ENCODE measurements around the gene TNS4. TPM values are rescaled to one million over a fixed set of nuclear protein-coding genes. Genes with fewer than 3 reads are reported as not detected.

The TNS4 gene
- total and polyA plus RNA-seq, 4 experiments from 2014 or later = 0.18 to 1.8 (median 0.29) TPM

- Mint-ChIP-seq H3K27me3 (no peaks in the 10 kb centered on the region), H3K36me3 (no peaks in the 10 kb centered on the region), H3K27ac (no peak overlapping the region), H3K4me1 (peaks cover 11 to 24% (median 18%) of the 10 kb centered on the region in 4 donors), H3K9me3 (no peaks in the 10 kb centered on the region), H3K4me3 (no peak overlapping the region)
- intact Hi-C loops (cut with micrococcal nuclease) = no loop called here
- H3K27ac ChIP-seq (ENCODE audit: low read depth, low read length) = no peak overlapping the region
- H3K9me3 ChIP-seq (ENCODE audit: control insufficient read depth in 1 of 2, low read length in 2 of 2) = no peaks in the 10 kb centered on the region
- no peak overlapping the region for H3K4me3 ChIP-seq (ENCODE audit: low read length in 2 of 2)
- ChIA-PET CTCF (ENCODE audit: partially characterized antibody) (interaction anchor here (1.2 kb wide), 1 partner anchor 33 kb away, joined by 3 read pairs; no protein-coding TSS in a partner anchor), POLR2A (ENCODE audit: partially characterized antibody) (interaction anchor here (0.5 kb wide), 1 partner anchor 29 kb away, joined by 3 read pairs; no protein-coding TSS in a partner anchor)
- H3K27me3 ChIP-seq (ENCODE audit: insufficient read depth, low read length) = no peaks in the 10 kb centered on the region
- no peaks in the 10 kb centered on the region for H3K36me3 ChIP-seq (ENCODE audit: insufficient read depth, low read length)
- no peak for DNase-seq
- peaks cover 7% of the 10 kb centered on the region for H3K4me1 ChIP-seq (ENCODE audit: insufficient read depth, low read length)
Measured at GRCh38 chr17:40509626-40510327, 8.4 kb upstream of the TNS4 start.

- POLR2A ChIA-PET (ENCODE audit: partially characterized antibody) = interaction anchor here (1.5 kb wide), 1 partner anchor 10 kb away, joined by 4 read pairs; no protein-coding TSS in a partner anchor
- Histone ChIP-seq H3K27ac (ENCODE audit: low read depth, low read length) (no peak overlapping the region), H3K27me3 (ENCODE audit: insufficient read depth, low read length) (no peaks in the 10 kb centered on the region), H3K4me1 (ENCODE audit: insufficient read depth, low read length) (no peaks in the 10 kb centered on the region), H3K9me3 (ENCODE audit: control insufficient read depth in 1 of 2, low read length in 2 of 2) (no peaks in the 10 kb centered on the region), H3K4me3 (ENCODE audit: low read length in 2 of 2) (no peak overlapping the region), H3K36me3 (ENCODE audit: insufficient read depth, low read length) (no peaks in the 10 kb centered on the region)
- Mint-ChIP-seq H3K4me1 (peaks cover 2 to 7% (median 6%) of the 10 kb centered on the region in 4 donors), H3K9me3 (no peaks in the 10 kb centered on the region), H3K27me3 (no peaks in the 10 kb centered on the region), H3K36me3 (no peaks in the 10 kb centered on the region), H3K4me3 (no peak overlapping the region), H3K27ac (no peak overlapping the region)
- DNase-seq = no peak
- intact Hi-C loops (cut with micrococcal nuclease) = no loop called here
- CTCF ChIA-PET (ENCODE audit: partially characterized antibody) = interaction anchor here (1.1 to 2.2 kb wide), 3 partner anchors 26 to 34 kb away, joined by 3 to 6 read pairs (median 3); no protein-coding TSS in a partner anchor
Measured at GRCh38 chr17:40506786-40507185, 5.4 kb upstream of the TNS4 start.

- Mint-ChIP-seq H3K9me3 (no peaks in the 10 kb centered on the region), H3K4me1 (peaks cover 0 to 5% (median 3%) of the 10 kb centered on the region in 4 donors), H3K4me3 (no peak overlapping the region), H3K27ac (no peak overlapping the region), H3K27me3 (no peaks in the 10 kb centered on the region), H3K36me3 (no peaks in the 10 kb centered on the region)
- intact Hi-C loops (cut with micrococcal nuclease) = no loop called here
- Histone ChIP-seq H3K27ac (ENCODE audit: low read depth, low read length) (no peak overlapping the region), H3K36me3 (ENCODE audit: insufficient read depth, low read length) (no peaks in the 10 kb centered on the region), H3K4me1 (ENCODE audit: insufficient read depth, low read length) (no peaks in the 10 kb centered on the region), H3K9me3 (ENCODE audit: control insufficient read depth in 1 of 2, low read length in 2 of 2) (no peaks in the 10 kb centered on the region), H3K27me3 (ENCODE audit: insufficient read depth, low read length) (no peaks in the 10 kb centered on the region), H3K4me3 (ENCODE audit: low read length in 2 of 2) (no peak overlapping the region)
- DNase-seq = no peak
- CTCF ChIA-PET (ENCODE audit: partially characterized antibody) = interaction anchor here (1.3 kb wide), 1 partner anchor 32 kb away, joined by 3 read pairs; no protein-coding TSS in a partner anchor
- POLR2A ChIA-PET (ENCODE audit: partially characterized antibody) = no interaction called here
Measured at GRCh38 chr17:40503154-40503553, 1.7 kb upstream of the TNS4 start.

- Mint-ChIP-seq H3K4me3 (no peak overlapping the region), H3K4me1 (peaks cover 0 to 5% (median 3%) of the 10 kb centered on the region in 4 donors), H3K27ac (no peak overlapping the region), H3K36me3 (no peaks in the 10 kb centered on the region), H3K27me3 (no peaks in the 10 kb centered on the region), H3K9me3 (no peaks in the 10 kb centered on the region)
- Histone ChIP-seq H3K27me3 (ENCODE audit: insufficient read depth, low read length) (no peaks in the 10 kb centered on the region), H3K36me3 (ENCODE audit: insufficient read depth, low read length) (no peaks in the 10 kb centered on the region), H3K4me3 (ENCODE audit: low read length in 2 of 2) (no peak overlapping the region), H3K27ac (ENCODE audit: low read depth, low read length) (no peak overlapping the region), H3K9me3 (ENCODE audit: control insufficient read depth in 1 of 2, low read length in 2 of 2) (no peaks in the 10 kb centered on the region), H3K4me1 (ENCODE audit: insufficient read depth, low read length) (no peaks in the 10 kb centered on the region)
- intact Hi-C loops (cut with micrococcal nuclease) = no loop called here
- POLR2A ChIA-PET (ENCODE audit: partially characterized antibody) = no interaction called here
- no peak for DNase-seq
- CTCF ChIA-PET (ENCODE audit: partially characterized antibody) = interaction anchor here (1.1 to 1.3 kb wide), 2 partner anchors 20 to 33 kb away, joined by 3 read pairs; no protein-coding TSS in a partner anchor
Measured at GRCh38 chr17:40502716-40503115, 1.3 kb upstream of the TNS4 start.

- no peak for DNase-seq
- Mint-ChIP-seq H3K27me3 (no peaks in the 10 kb centered on the region), H3K9me3 (no peaks in the 10 kb centered on the region), H3K36me3 (no peaks in the 10 kb centered on the region), H3K27ac (no peak overlapping the region), H3K4me1 (peaks cover 0 to 4% (median 2%) of the 10 kb centered on the region in 4 donors), H3K4me3 (no peak overlapping the region)
- no peaks in the 10 kb centered on the region for H3K4me1 ChIP-seq (ENCODE audit: insufficient read depth, low read length)
- H3K4me3 ChIP-seq (ENCODE audit: low read length in 2 of 2) = no peak overlapping the region
- no peaks in the 10 kb centered on the region for H3K36me3 ChIP-seq (ENCODE audit: insufficient read depth, low read length)
- no peaks in the 10 kb centered on the region for H3K27me3 ChIP-seq (ENCODE audit: insufficient read depth, low read length)
- POLR2A ChIA-PET (ENCODE audit: partially characterized antibody) = interaction anchor here (1.4 kb wide), 1 partner anchor 11 kb away, joined by 4 read pairs; no protein-coding TSS in a partner anchor
- no peak overlapping the region for H3K27ac ChIP-seq (ENCODE audit: low read depth, low read length)
- CTCF ChIA-PET (ENCODE audit: partially characterized antibody) = no interaction called here
- H3K9me3 ChIP-seq (ENCODE audit: control insufficient read depth in 1 of 2, low read length in 2 of 2) = no peaks in the 10 kb centered on the region
- intact Hi-C loops (cut with micrococcal nuclease) = no loop called here
Measured at GRCh38 chr17:40500709-40501108, 714 bp downstream of the TNS4 start.

- no peaks in the 10 kb centered on the region for H3K36me3 Mint-ChIP-seq
- H3K4me1 Mint-ChIP-seq = peaks cover 0 to 3% (median under 1%) of the 10 kb centered on the region in 4 donors
- H3K4me1 ChIP-seq (ENCODE audit: insufficient read depth, low read length) = no peaks in the 10 kb centered on the region
- no peak overlapping the region for H3K27ac Mint-ChIP-seq
- no peaks in the 10 kb centered on the region for H3K9me3 Mint-ChIP-seq
- no peaks in the 10 kb centered on the region for H3K36me3 ChIP-seq (ENCODE audit: insufficient read depth, low read length)
- ChIA-PET POLR2A (ENCODE audit: partially characterized antibody) (no interaction called here), CTCF (ENCODE audit: partially characterized antibody) (interaction anchor here (1.0 kb wide), 1 partner anchor 23 kb away, joined by 3 read pairs; no protein-coding TSS in a partner anchor)
- no peak overlapping the region for H3K27ac ChIP-seq (ENCODE audit: low read depth, low read length)
- DNase-seq = no peak
- no peaks in the 10 kb centered on the region for H3K9me3 ChIP-seq (ENCODE audit: control insufficient read depth in 1 of 2, low read length in 2 of 2)
- H3K27me3 ChIP-seq (ENCODE audit: insufficient read depth, low read length) = no peaks in the 10 kb centered on the region
- H3K27me3 Mint-ChIP-seq = no peaks in the 10 kb centered on the region
- H3K4me3 ChIP-seq (ENCODE audit: low read length in 2 of 2) = no peak overlapping the region
- intact Hi-C loops (cut with micrococcal nuclease) = no loop called here
- H3K4me3 Mint-ChIP-seq = no peak overlapping the region
Measured at GRCh38 chr17:40500190-40500589, 1.2 kb downstream of the TNS4 start.

- no peaks in the 10 kb centered on the region for H3K4me1 ChIP-seq (ENCODE audit: insufficient read depth, low read length)
- Mint-ChIP-seq H3K9me3 (no peaks in the 10 kb centered on the region), H3K27ac (no peak overlapping the region), H3K36me3 (no peaks in the 10 kb centered on the region), H3K27me3 (no peaks in the 10 kb centered on the region), H3K4me1 (peaks cover 0 to 3% (median 0%) of the 10 kb centered on the region in 4 donors), H3K4me3 (no peak overlapping the region)
- POLR2A ChIA-PET (ENCODE audit: partially characterized antibody) = no interaction called here
- no peaks in the 10 kb centered on the region for H3K9me3 ChIP-seq (ENCODE audit: control insufficient read depth in 1 of 2, low read length in 2 of 2)
- CTCF ChIA-PET (ENCODE audit: partially characterized antibody) = interaction anchor here (1.0 kb wide), 1 partner anchor 23 kb away, joined by 3 read pairs; no protein-coding TSS in a partner anchor
- intact Hi-C loops (cut with micrococcal nuclease) = no loop called here
- no peaks in the 10 kb centered on the region for H3K36me3 ChIP-seq (ENCODE audit: insufficient read depth, low read length)
- no peak overlapping the region for H3K27ac ChIP-seq (ENCODE audit: low read depth, low read length)
- H3K27me3 ChIP-seq (ENCODE audit: insufficient read depth, low read length) = no peaks in the 10 kb centered on the region
- DNase-seq = no peak
- no peak overlapping the region for H3K4me3 ChIP-seq (ENCODE audit: low read length in 2 of 2)
Measured at GRCh38 chr17:40499551-40500189, 1.8 kb downstream of the TNS4 start.
